NCI-H2171 treated with DMSO at 0.1 percent for 48 hours (cell line): ENCODE results near the gene CD300H.
"Not testable (repeated sequence)": the region's sequence is repeated elsewhere in the genome, so short reads cannot be mapped to it uniquely, and the experiment has no call there.

Experiments used
- DNase-seq: peaks from one replicate; lab custom pipeline; 2025; lab: John Stamatoyannopoulos, UW

CD300H gene

GRCh38 chr17:74584292-74585060, 17.2 kb upstream of the CD300H start:
- no peak for DNase-seq

- DNase-seq = no peak
Observed at GRCh38 chr17:74582633-74583032, 15.3 kb upstream of the CD300H start.

GRCh38 chr17:74579900-74580299, 12.6 kb upstream of the CD300H start:
- DNase-seq = no peak

DNA sequence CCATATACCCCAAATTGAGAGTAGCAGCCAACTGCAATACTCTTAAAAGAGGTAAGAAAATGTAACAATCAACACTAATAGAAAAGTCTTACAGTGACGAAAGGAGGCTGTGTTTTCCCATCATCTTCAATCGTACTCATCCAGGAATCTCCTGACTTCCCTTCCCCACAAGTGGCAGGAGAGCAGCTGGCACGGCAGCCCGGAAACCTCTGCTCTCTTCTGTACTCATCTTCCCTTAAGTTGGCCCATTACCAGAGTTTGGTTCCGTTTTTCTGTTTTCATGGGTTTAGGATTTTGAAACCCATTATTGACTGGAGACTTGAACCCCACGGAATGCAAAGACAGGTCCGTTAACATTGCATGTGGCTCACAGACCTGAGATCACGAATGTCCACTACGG, 11.7 kb upstream of the CD300H start:
- DNase-seq = no peak

- DNase-seq = no peak
Observed at GRCh38 chr17:74574489-74575142, 7.3 kb upstream of the CD300H start.

GRCh38 chr17:74573635-74574034, 6.3 kb upstream of the CD300H start:
- DNase-seq = not testable (repeated sequence)

GRCh38 chr17:74573169-74573568, 5.9 kb upstream of the CD300H start:
- DNase-seq = no peak

DNA sequence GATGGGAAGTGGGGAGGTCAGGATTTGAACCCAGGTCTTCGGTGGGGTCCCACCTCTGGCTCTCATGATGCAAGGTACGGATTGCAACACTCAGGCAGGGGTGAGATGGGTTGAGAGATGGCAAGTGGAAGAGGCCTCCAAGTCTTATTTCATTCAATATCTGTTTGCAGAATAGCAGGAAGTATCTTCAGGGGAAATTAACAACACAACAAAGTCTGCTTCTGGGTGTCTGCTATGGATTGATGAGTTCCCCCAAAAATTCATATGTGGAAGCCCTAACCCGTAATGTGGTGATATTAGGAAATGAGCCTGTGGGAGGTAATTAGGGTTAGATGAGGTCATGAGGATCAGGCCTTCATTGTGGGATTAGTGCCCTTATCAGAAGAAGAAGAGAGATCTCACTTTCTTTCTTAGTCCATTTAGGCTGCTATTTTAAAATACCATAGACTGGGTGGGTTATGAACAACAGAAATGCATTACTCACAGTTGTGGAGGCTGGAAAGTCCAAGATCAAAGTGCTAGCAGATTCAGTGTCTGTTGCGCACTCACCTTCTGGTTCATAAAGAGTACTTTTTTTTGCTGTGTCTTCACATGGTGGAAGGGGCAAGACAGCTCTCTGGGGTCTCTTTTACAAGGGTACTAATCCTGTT, 4.4 kb upstream of the CD300H start:
- DNase-seq = no peak

DNA sequence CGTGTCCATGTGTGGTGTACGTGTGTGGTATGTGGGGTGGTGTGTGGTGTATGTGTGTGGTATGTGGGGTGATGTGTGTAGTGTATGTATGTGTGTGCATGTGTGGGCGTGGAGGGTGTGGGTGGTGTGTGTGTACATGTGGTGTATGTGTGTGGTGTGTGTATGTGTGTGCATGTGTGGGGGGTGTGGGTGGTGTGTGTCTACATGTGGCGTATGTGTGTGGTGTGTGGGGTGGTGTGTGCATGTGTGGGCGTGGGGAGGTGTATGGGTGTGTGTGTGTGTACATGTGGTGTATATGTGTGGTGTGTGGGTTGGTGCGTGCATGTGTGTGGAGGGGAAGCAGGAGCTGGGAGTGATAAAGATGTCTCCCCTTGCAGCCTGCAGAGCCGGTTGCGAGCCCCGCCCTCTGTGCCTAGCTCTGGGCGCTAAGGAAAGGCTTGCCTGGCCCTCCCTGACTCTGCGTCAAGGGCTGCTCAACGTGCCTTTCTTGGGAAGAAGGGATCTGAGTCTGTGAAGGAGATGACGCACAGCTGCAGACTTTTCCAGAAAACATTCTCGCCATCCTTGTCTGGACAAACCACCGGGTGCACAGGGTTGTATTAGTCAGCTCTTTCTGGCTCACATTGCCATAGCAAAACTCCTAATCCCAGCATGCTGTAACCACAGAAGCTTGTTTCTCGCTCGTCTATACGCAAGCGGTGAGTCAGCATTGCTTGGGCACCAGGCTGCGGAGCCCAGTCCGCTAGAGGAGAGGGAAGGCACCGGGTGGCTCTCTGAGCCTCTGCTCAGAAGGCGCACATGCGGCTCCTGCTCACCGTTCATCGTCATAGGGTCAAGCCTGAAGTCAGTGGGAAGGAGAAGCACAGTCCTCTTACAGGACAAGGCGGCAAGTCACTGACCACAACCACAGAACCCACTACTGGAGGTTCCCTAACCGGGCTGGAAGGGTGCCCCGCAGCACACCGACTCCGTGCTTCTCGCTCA, 2.0 kb upstream of the CD300H start:
- no peak for DNase-seq

- no peak for DNase-seq
Observed at GRCh38 chr17:74568106-74568873, 981 bp upstream of the CD300H start.

- DNase-seq = peak; percentile 21
Observed at GRCh38 chr17:74566132-74566753, 1.1 kb downstream of the CD300H start.

GRCh38 chr17:74565126-74565525, 2.2 kb downstream of the CD300H start:
- peak; percentile 7 for DNase-seq

DNA sequence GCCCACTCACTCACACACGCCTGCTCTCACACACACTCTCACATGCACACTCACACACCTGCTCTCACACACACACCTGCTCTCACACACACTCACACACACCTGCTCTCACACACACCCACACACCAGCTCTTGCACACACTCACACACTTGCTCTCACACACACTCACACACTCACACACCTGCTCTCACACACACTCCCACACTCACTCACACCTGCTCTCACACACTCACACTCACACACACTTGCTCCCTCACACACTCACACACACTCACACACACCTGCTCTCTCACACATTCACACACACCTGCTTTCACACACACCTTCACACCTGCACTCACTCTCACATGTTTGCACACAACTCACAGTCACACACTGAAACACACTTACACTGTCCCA, 4.0 kb downstream of the CD300H start:
- DNase-seq = no peak

GRCh38 chr17:74561586-74561985, 5.7 kb downstream of the CD300H start:
- no peak for DNase-seq

GRCh38 chr17:74558882-74559519, 8.3 kb downstream of the CD300H start:
- DNase-seq = no peak

GRCh38 chr17:74558402-74558801, 8.9 kb downstream of the CD300H start:
- DNase-seq = not testable (repeated sequence)

DNA sequence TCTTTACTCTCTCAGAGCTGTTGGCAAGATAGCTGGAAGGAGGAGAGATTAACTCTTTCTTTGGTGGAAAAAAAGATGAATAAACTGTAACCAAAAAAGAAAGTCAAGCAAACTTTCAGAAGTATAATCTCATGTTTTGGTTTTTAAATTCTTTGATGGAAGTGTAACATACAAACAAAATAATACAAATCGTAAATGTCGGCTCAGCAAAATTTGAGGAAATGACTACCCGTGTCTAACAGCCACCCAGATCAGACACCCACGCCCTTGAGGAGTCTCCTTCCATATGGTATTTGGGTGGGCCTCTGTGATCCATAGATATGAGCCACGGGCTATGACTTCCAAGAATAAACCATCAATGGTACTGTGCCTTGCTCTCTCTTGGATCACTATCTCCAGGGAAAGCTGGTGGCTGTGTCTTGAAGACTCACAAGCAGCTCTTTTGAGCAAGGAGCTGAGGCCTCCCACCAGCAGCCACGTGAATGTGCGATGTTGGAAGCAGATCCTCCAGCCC, 11.8 kb downstream of the CD300H start:
- no peak for DNase-seq

DNA sequence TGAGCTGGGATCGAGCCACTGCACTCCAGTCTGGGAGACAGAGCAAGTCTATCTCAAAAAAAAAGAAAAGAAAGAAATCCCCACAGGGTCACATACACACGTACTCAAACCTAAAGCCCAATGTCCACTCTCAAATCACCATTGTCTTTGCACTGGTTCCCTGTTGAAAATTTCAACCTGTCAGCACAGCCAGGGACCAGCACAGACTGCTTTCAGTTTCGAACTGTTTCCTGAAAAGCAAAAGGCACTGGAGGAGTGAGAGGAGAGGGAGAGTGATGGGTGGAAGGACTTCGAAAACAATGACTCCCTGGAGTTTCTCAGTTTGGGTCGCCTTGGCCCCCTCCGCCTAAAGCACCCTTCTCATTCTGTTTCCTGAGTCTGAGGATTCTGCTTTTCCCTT, 12.4 kb downstream of the CD300H start:
- no peak for DNase-seq

DNA sequence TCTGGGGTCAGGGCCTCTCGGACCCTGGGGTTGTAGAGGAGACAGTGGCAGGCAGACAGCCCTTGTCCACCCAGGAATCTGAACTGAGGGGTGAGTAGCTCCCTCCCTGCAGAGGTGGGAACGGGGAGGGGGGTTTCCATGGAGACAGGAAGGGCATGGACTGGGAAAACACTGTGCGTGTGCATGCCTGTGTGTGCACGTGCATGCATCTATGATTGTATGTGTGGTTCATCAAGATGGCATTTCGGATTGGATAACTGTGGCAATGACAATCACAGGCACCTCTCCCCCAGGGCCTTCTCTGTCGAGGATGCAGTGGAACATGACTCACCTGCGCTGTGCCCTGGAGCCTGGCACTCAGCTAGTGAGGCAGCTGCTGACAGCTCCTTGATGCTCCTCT, 15.3 kb downstream of the CD300H start:
- no peak for DNase-seq

- no peak for DNase-seq
Observed at GRCh38 chr17:74550602-74551001, 16.7 kb downstream of the CD300H start.
